Hepatocyte (in vitro differentiated cells): Measurements from ENCODE around the gene KIF26B. TPM values are rescaled to one million over a fixed set of nuclear protein-coding genes. Genes with fewer than 3 reads are reported as not detected.
A peak's percentile ranks its signal among the peaks of the same experiment; 100 is the strongest.

Experiments
- DNase-seq: peaks from one replicate; pipeline ENCODE4 v3.0.0-alpha.2; 2016; ENCODE audit warnings: low spot score
- H2AFZ ChIP-seq: fragments of 200-600 bp; sonication (generic); 2 replicates; pipeline ENCODE4 v1.6.0; 2016; ENCODE audit warnings: antibody characterized with exemption, mild to moderate bottlenecking
- H3K27ac ChIP-seq: fragments of 200-600 bp; sonication (generic); 2 replicates; pipeline ENCODE4 v1.5.1; 2016; ENCODE audit warnings: mild to moderate bottlenecking
- H3K27me3 ChIP-seq: fragments of 200-600 bp; sonication (generic); 2 replicates; pipeline ENCODE4 v1.6.1; 2016
- H3K36me3 ChIP-seq: fragments of 200-600 bp; sonication (generic); replicated peaks from 2 replicates; pipeline ENCODE4 v1.5.1; 2016; ENCODE audit warnings: low read depth; ENCODE audit not compliant: insufficient read depth
- H3K4me1 ChIP-seq: fragments of 200-600 bp; sonication (generic); 2 replicates; pipeline ENCODE4 v1.5.1; 2016; ENCODE audit warnings: mild to moderate bottlenecking, moderate library complexity; ENCODE audit not compliant: insufficient read depth
- H3K4me2 ChIP-seq: fragments of 200-600 bp; sonication (generic); 2 replicates; pipeline ENCODE4 v1.6.0; 2016
- H3K4me3 ChIP-seq: fragments of 200-600 bp; sonication (generic); 2 replicates; pipeline ENCODE4 v1.5.1; 2016; ENCODE audit warnings: mild to moderate bottlenecking
- H3K79me2 ChIP-seq: fragments of 200-600 bp; sonication (generic); 2 replicates; pipeline ENCODE4 v1.6.0; 2017; ENCODE audit warnings: mild to moderate bottlenecking
- H3K9me2 ChIP-seq: fragments of 200-600 bp; sonication (generic); replicated peaks from 2 replicates; pipeline ENCODE4 v1.6.0; 2017; ENCODE audit warnings: mild to moderate bottlenecking; ENCODE audit not compliant: insufficient read depth
- H3K9me3 ChIP-seq: fragments of 200-600 bp; sonication (generic); 2 replicates; pipeline ENCODE4 v1.5.1; 2016; ENCODE audit warnings: low read depth, mild to moderate bottlenecking
- H4K20me1 ChIP-seq: fragments of 200-600 bp; sonication (generic); 2 replicates; pipeline ENCODE4 v1.6.0; 2016; ENCODE audit warnings: mild to moderate bottlenecking; ENCODE audit not compliant: insufficient read depth, poor library complexity, severe bottlenecking
- CTCF ChIP-seq: fragments of 200-600 bp; sonication (generic); IDR thresholded peaks from 2 replicates; pipeline ENCODE4 v1.5.1; 2016; ENCODE audit warnings: antibody characterized with exemption, mild to moderate bottlenecking; ENCODE audit not compliant: poor library complexity
- EZH2 ChIP-seq: fragments of 200-600 bp; sonication (generic); IDR thresholded peaks from 2 replicates; pipeline ENCODE4 v1.6.1; 2016; ENCODE audit warnings: antibody characterized with exemption, mild to moderate bottlenecking, borderline replicate concordance
- EZH2phosphoT487 ChIP-seq: fragments of 200-600 bp; sonication (generic); IDR thresholded peaks from one replicate; pipeline ENCODE4 v1.6.1; 2018; ENCODE audit warnings: antibody characterized with exemption, mild to moderate bottlenecking, low read depth, moderate library complexity; ENCODE audit not compliant: unreplicated experiment, severe bottlenecking
- WGBS: methylation state at CpG from one replicate; pipeline ENCODE4 v1.1.6; 2016; ENCODE audit warnings: low lambda C conversion rate; ENCODE audit errors: missing lambda C conversion rate; 5-methylcytosine and 5-hydroxymethylcytosine counted together
- polyA plus RNA-seq: library from polyadenylated mRNA; unstranded; fragments of >200 nt; fragmentation: Nextera tagmentation; extraction: Ambion mirVana; gene quantifications from 2 replicates; pipeline ENCODE4 v1.2.1, GENCODE V29; 2016
- total RNA-seq: library from RNA; depleted of rRNA; stranded (reverse); fragments of >200 nt; gene quantifications from 2 replicates; pipeline ENCODE4 v1.2.3, GENCODE V29; 2014

KIF26B gene
- total and polyA plus RNA-seq, 2 experiments from 2014 or later: 12.7 to 21.6 TPM

- peaks cover 84% of the 10 kb centered on the region for H3K79me2 ChIP-seq
- H2AFZ ChIP-seq: no peak overlapping the region
- no peaks in the 10 kb centered on the region for H3K27me3 ChIP-seq
- peaks cover 8% of the 10 kb centered on the region for H3K4me1 ChIP-seq
- H3K4me2 ChIP-seq: peak overlapping the region; percentile 61
- peak; percentile 34 for DNase-seq
- peak overlapping the region; percentile 10 for H3K27ac ChIP-seq
- H3K9me3 ChIP-seq: no peaks in the 10 kb centered on the region
- 26% methylated on average over 1 of the region's 1 CpG for WGBS
- H3K36me3 ChIP-seq: no peaks in the 10 kb centered on the region
- peaks cover 18% of the 10 kb centered on the region for H4K20me1 ChIP-seq
- H3K4me3 ChIP-seq: no peak overlapping the region
- no peak for TF ChIP-seq CTCF
- no peak for TF ChIP-seq EZH2
- no peak for TF ChIP-seq EZH2phosphoT487
- no peaks in the 10 kb centered on the region for H3K9me2 ChIP-seq
These were observed 43.2 kb downstream of the KIF26B start for GRCh38 chr1:245197911-245198379.

DNA sequence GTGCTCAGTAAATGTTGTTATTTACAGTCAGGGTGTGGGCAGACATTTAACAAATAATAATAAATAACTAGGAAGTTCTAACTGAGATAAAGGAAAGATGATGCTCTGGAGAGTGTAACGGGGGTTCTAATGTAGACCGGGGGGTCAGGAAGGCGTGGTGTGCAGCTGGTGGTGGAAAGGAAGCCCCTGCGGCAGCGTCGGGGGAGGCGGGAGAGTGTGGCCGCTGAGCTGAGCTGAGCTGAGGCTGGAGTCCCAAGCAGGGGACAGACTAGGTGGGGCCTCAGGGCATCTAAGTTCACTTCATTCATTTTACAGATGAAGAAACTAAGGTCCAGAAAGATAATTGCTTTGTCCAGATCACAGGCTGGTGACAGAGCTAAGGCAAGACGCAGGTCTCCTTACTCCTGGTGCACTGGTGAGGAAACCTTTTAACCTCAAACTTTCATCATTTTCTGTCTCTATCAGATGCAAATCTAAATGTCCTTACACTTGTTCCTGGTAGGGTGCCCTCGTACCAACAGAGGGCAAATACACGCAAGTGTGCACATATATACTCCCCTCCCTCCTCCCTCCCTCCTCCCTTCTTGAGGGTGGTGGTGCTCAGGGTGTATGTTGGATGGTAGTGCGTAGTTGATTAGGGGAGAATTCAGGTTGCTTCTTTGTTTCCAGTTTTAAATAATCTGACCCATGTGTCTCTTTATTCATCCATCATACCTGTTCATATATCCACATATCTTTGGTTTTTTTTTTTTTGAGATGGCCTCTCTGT is 44.1 kb downstream of the KIF26B start:
- H3K36me3 ChIP-seq: no peaks in the 10 kb centered on the region
- 56% methylated on average over 12 of the region's 12 CpGs for WGBS
- no peak overlapping the region for H3K4me3 ChIP-seq
- no peaks in the 10 kb centered on the region for H3K9me2 ChIP-seq
- H3K4me2 ChIP-seq: no peak overlapping the region
- no peak for DNase-seq
- H3K4me1 ChIP-seq: peaks cover 8% of the 10 kb centered on the region
- H4K20me1 ChIP-seq: peaks cover 18% of the 10 kb centered on the region
- H3K27me3 ChIP-seq: no peaks in the 10 kb centered on the region
- TF ChIP-seq EZH2phosphoT487 (no peak), EZH2 (no peak), CTCF (no peak)
- peaks cover 83% of the 10 kb centered on the region for H3K79me2 ChIP-seq
- H3K9me3 ChIP-seq: no peaks in the 10 kb centered on the region
- H2AFZ ChIP-seq: no peak overlapping the region
- no peak overlapping the region for H3K27ac ChIP-seq

GRCh38 chr1:245200146-245200545 is 45.4 kb downstream of the KIF26B start:
- peaks cover 8% of the 10 kb centered on the region for H3K4me1 ChIP-seq
- DNase-seq: no peak
- H3K4me2 ChIP-seq: no peak overlapping the region
- TF ChIP-seq EZH2phosphoT487 (no peak), EZH2 (no peak), CTCF (no peak)
- H3K79me2 ChIP-seq: peaks cover 80% of the 10 kb centered on the region
- H2AFZ ChIP-seq: no peak overlapping the region
- no peak overlapping the region for H3K4me3 ChIP-seq
- H4K20me1 ChIP-seq: peaks cover 17% of the 10 kb centered on the region
- H3K27me3 ChIP-seq: no peaks in the 10 kb centered on the region
- 81% methylated on average over 4 of the region's 4 CpGs for WGBS
- H3K36me3 ChIP-seq: no peaks in the 10 kb centered on the region
- no peak overlapping the region for H3K27ac ChIP-seq
- no peaks in the 10 kb centered on the region for H3K9me2 ChIP-seq
- H3K9me3 ChIP-seq: no peaks in the 10 kb centered on the region
